SK-N-SH (cell line): Measurements from ENCODE around the gene TRIM67. TPM values are rescaled to one million over a fixed set of nuclear protein-coding genes. Genes with fewer than 3 reads are reported as not detected.
A peak's percentile ranks its signal among the peaks of the same experiment; 100 is the strongest.

Experiments used
- CTCF ChIA-PET: fragments of 300-600, 350-600 bp; formaldehyde crosslinking; extraction: SDS; loops from one replicate; lab custom pipeline; 2021; lab: Yijun Ruan, JAX
- POLR2A ChIA-PET: fragments of 350-600 bp; sonication (Branson Sonifier 250); formaldehyde crosslinking; extraction: SDS; loops from one replicate; lab custom pipeline; 2020; ENCODE audit warnings: antibody characterized with exemption, inconsistent platforms; lab: Yijun Ruan, JAX
- DNase-seq: peaks from one replicate; pipeline ENCODE4 v3.0.0; 2012
- H2AFZ ChIP-seq: fragments of 200-600 bp; sonication (generic); 2 replicates; pipeline ENCODE4 v1.8.1; 2016; ENCODE audit warnings: antibody characterized with exemption, mild to moderate bottlenecking, low read depth
- H3F3A ChIP-seq: fragments of 200-600 bp; sonication (generic); replicated peaks from 2 replicates; pipeline ENCODE3; 2016; ENCODE audit warnings: antibody characterized with exemption, mild to moderate bottlenecking; ENCODE audit not compliant: insufficient read depth
- H3K27ac ChIP-seq, 2 experiments: fragments of 200-500 bp in 1 of 2; fragments of 200-600 bp in 1 of 2; sonication (Bioruptor generic) in 1 of 2; sonication (generic), shearing (Covaris generic) in 1 of 2; 2 replicates each; pipeline versions ENCODE4 v1.5.1 to v1.6.1; 2014 to 2016; ENCODE audit warnings: low read depth in 2 of 2, inconsistent platforms in 1 of 2, low read length in 1 of 2, mild to moderate bottlenecking in 1 of 2, mixed read lengths in 1 of 2
- H3K27me3 ChIP-seq: fragments of 200-600 bp; sonication (generic), shearing (Covaris generic); 2 replicates; pipeline ENCODE4 v1.6.1; 2016; ENCODE audit warnings: mixed run types; ENCODE audit not compliant: insufficient read depth
- H3K36me3 ChIP-seq, 2 experiments: fragments of 200-500 bp in 1 of 2; fragments of 200-600 bp in 1 of 2; sonication (Bioruptor generic) in 1 of 2; sonication (generic) in 1 of 2; replicated peaks in 1 of 2; 2 replicates each; pipeline versions ENCODE3 to v1.5.1; 2014 to 2016; ENCODE audit warnings: low read length in 1 of 2, mild to moderate bottlenecking in 1 of 2; ENCODE audit not compliant: insufficient read depth in 2 of 2, control insufficient read depth in 1 of 2
- H3K4me1 ChIP-seq, 2 experiments: fragments of 200-500 bp in 1 of 2; fragments of 200-600 bp in 1 of 2; sonication (Bioruptor generic) in 1 of 2; sonication (generic), shearing (Covaris generic) in 1 of 2; 2 replicates each; pipeline versions ENCODE4 v1.5.1 to v1.6.1; 2014 to 2016; ENCODE audit warnings: low read depth in 1 of 2, low read length in 1 of 2, mixed run types in 1 of 2; ENCODE audit not compliant: insufficient read depth in 2 of 2, control insufficient read depth in 1 of 2
- H3K4me2 ChIP-seq: fragments of 200-600 bp; sonication (generic), shearing (Covaris generic); 2 replicates; pipeline ENCODE4 v1.6.1; 2017; ENCODE audit warnings: mixed run types
- H3K4me3 ChIP-seq, 2 experiments: fragments of 200-500 bp in 1 of 2; fragments of 200-600 bp in 1 of 2; sonication (Bioruptor generic) in 1 of 2; sonication (generic), shearing (Covaris generic) in 1 of 2; 2 replicates each; pipeline versions ENCODE4 v1.5.1 to v1.8.1; 2014 to 2016; ENCODE audit warnings: low read depth in 2 of 2, inconsistent platforms in 1 of 2, low read length in 1 of 2, mild to moderate bottlenecking in 1 of 2, mixed read lengths in 1 of 2, moderate library complexity in 1 of 2
- H3K79me2 ChIP-seq: fragments of 200-600 bp; sonication (generic); 2 replicates; pipeline ENCODE4 v1.8.1; 2017; ENCODE audit warnings: mild to moderate bottlenecking; ENCODE audit not compliant: insufficient read depth
- H3K9ac ChIP-seq: fragments of 200-600 bp; sonication (generic); 2 replicates; pipeline ENCODE4 v1.6.1; 2017; ENCODE audit warnings: mixed run types
- H3K9me2 ChIP-seq: fragments of 200-600 bp; sonication (generic); 2 replicates; pipeline ENCODE4 v1.6.1; 2017; ENCODE audit warnings: mixed run types
- H3K9me3 ChIP-seq: fragments of 200-600 bp; sonication (generic); 2 replicates; pipeline ENCODE4 v1.6.1; 2017; ENCODE audit warnings: mixed run types, mild to moderate bottlenecking, moderate library complexity
- H4K20me1 ChIP-seq: fragments of 200-600 bp; sonication (generic); 2 replicates; pipeline ENCODE4 v1.6.1; 2017; ENCODE audit warnings: mild to moderate bottlenecking, mixed run types; ENCODE audit not compliant: insufficient read depth
- CHD2 ChIP-seq: fragments of 150-350 bp; IDR thresholded peaks from 2 replicates; pipeline ENCODE4 v1.6.1; 2018; ENCODE audit warnings: low read length; ENCODE audit not compliant: partially characterized antibody
- EP300 ChIP-seq, 2 experiments: IDR thresholded peaks; 2 replicates each; pipeline versions ENCODE4 v1.4.0 to v1.6.1; 2012; ENCODE audit warnings: borderline replicate concordance in 1 of 2, low read depth in 1 of 2, low read length in 1 of 2
- EZH2phosphoT487 ChIP-seq: fragments of 200-600 bp; sonication (generic); IDR thresholded peaks from 2 replicates; pipeline ENCODE4 v1.6.1; 2017; ENCODE audit warnings: low read depth, mixed run types, mild to moderate bottlenecking, antibody characterized with exemption, moderate library complexity, borderline replicate concordance
- GABPA ChIP-seq: IDR thresholded peaks from 2 replicates; pipeline ENCODE4 v1.4.0; 2012; ENCODE audit warnings: low read depth, mild to moderate bottlenecking
- IRF3 ChIP-seq: fragments of 150-350 bp; IDR thresholded peaks from 2 replicates; pipeline ENCODE4 v1.6.1; 2016; ENCODE audit warnings: mild to moderate bottlenecking, low read depth, low read length
- MEF2A ChIP-seq: IDR thresholded peaks from 2 replicates; pipeline ENCODE4 v1.4.0; 2012; ENCODE audit warnings: low read depth, borderline replicate concordance
- MXI1 ChIP-seq: IDR thresholded peaks from 2 replicates; pipeline ENCODE4 v1.6.1; 2012; ENCODE audit warnings: mild to moderate bottlenecking, low read depth, low read length, improper control_type of control experiment
- NRF1 ChIP-seq: IDR thresholded peaks from 2 replicates; pipeline ENCODE4 v1.6.1; 2012; ENCODE audit warnings: low read depth, mild to moderate bottlenecking, low read length
- PBX3 ChIP-seq: IDR thresholded peaks from 2 replicates; pipeline ENCODE4; 2012
- RFX5 ChIP-seq: IDR thresholded peaks from 2 replicates; pipeline ENCODE4 v1.6.1; 2012; ENCODE audit warnings: mild to moderate bottlenecking, improper control_type of control experiment, low read length
- SMC3 ChIP-seq: IDR thresholded peaks from 2 replicates; pipeline ENCODE4 v1.6.1; 2012; ENCODE audit warnings: low read depth, low read length, improper control_type of control experiment
- TCF12 ChIP-seq: IDR thresholded peaks from 2 replicates; pipeline ENCODE4 v1.4.0; 2012
- YY1 ChIP-seq: IDR thresholded peaks from 2 replicates; pipeline ENCODE4 v1.4.0; 2012; ENCODE audit warnings: low read depth, mild to moderate bottlenecking
- WGBS: methylation state at CpG from one replicate; pipeline ENCODE4 v1.1.6; 2017; ENCODE audit warnings: low lambda C conversion rate; 5-methylcytosine and 5-hydroxymethylcytosine counted together
- polyA plus RNA-seq, 3 experiments: library from polyadenylated mRNA; depleted of rRNA; stranded (reverse); fragments of >200 nt; gene quantifications; 2 replicates each; pipeline ENCODE4 v1.2.3, GENCODE V29; 2012

Gene TRIM67
- polyA plus RNA-seq, 1 of the 3 experiments (the other 2 are of a cell fraction) = not detected

DNA sequence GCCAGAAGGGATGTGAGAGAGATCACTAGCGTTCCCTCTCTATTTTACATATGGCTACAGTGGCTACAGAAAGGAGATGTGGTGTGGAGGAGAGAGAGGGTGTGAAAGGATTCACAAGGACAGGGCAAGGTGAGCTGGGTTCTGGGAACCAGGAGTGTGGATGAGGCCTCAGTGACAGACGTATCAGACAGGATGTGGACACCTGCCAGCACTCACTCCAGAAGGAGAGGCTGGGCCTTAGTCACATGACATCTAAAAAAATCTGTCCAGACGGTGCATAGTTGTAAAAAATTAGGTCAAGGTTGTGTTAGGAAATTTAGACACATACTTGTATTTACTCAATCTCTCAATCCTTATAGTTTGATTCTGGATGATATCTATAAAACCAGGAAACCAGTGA is 10.6 kb downstream of the TRIM67 start:
- Histone ChIP-seq H3K4me2 (no peak overlapping the region), H3K27me3 (peaks cover 8% of the 10 kb centered on the region; the same call in 1 of the 2 replicates), H3K9me3 (no peaks in the 10 kb centered on the region), H3K9ac (no peak overlapping the region), H2AFZ (no peak overlapping the region)
- CTCF ChIA-PET = interaction anchor here (3.8 kb wide), 1 partner anchor 10 kb away, joined by 12 read pairs; no protein-coding TSS in a partner anchor
- no peak for DNase-seq
- TF ChIP-seq RFX5 (no peak), PBX3 (no peak), GABPA (no peak), IRF3 (no peak), SMC3 (no peak), MXI1 (no peak), CHD2 (no peak), NRF1 (no peak), YY1 (no peak), MEF2A (no peak), EZH2phosphoT487 (no peak)
- TF ChIP-seq, all 33 proteins: peak for 0
- Histone ChIP-seq H4K20me1 (no peaks in the 10 kb centered on the region), H3K79me2 (no peaks in the 10 kb centered on the region), H3F3A (no peaks in the 10 kb centered on the region), H3K27ac (no peak overlapping the region), H3K4me1 (no peaks in the 10 kb centered on the region; a peak in 1 of 4 replicates), H3K9me2 (no peaks in the 10 kb centered on the region), H3K4me3 (no peak overlapping the region), H3K36me3 (no peaks in the 10 kb centered on the region)
- POLR2A ChIA-PET = no interaction called here
- WGBS = 16% methylated on average over 3 of the region's 3 CpGs

GRCh38 chr1:231176421-231176820 is 14.6 kb downstream of the TRIM67 start:
- no peaks in the 10 kb centered on the region for H3K9me3 ChIP-seq
- CTCF ChIA-PET = interaction anchor here (0.9 to 1.9 kb wide), 2 partner anchors 11 to 35 kb away, joined by 5 read pairs; no protein-coding TSS in a partner anchor
- peaks cover 8% of the 10 kb centered on the region; the same call in 1 of the 2 replicates for H3K27me3 ChIP-seq
- no peaks in the 10 kb centered on the region; a peak in 1 of 4 replicates for H3K4me1 ChIP-seq
- POLR2A ChIA-PET = no interaction called here
- H3K9me2 ChIP-seq = no peaks in the 10 kb centered on the region
- H4K20me1 ChIP-seq = no peaks in the 10 kb centered on the region
- H2AFZ ChIP-seq = no peak overlapping the region
- H3K4me3 ChIP-seq = no peak overlapping the region
- no peak overlapping the region for H3K9ac ChIP-seq
- TF ChIP-seq MXI1 (no peak), PBX3 (peak; percentile 24; the same call in 1 of the 2 replicates), NRF1 (no peak), EP300 (IDR thresholded peaks at IDR 0.05; ENCODE audit: borderline replicate concordance in 1 of 2, low read depth in 1 of 2, low read length in 1 of 2) (0 out of 4 replicates have a peak, but pooled peaks of 1 of the 2 experiments have one; percentile 10), TCF12 (peak; percentile 42)
- H3K4me2 ChIP-seq = no peak overlapping the region
- H3K27ac ChIP-seq = no peak overlapping the region
- H3F3A ChIP-seq = no peaks in the 10 kb centered on the region
- no peak for DNase-seq
- H3K79me2 ChIP-seq = no peaks in the 10 kb centered on the region
- whole genome bisulfite sequencing = 47% methylated on average over 1 of the region's 1 CpG
- no peaks in the 10 kb centered on the region for H3K36me3 ChIP-seq
